ENCODE measurements around the gene DMAC2.
"Not testable (repeated sequence)": the region's sequence is repeated elsewhere in the genome, so short reads cannot be mapped to it uniquely, and the experiment has no call there.

DMAC2 gene

DNA sequence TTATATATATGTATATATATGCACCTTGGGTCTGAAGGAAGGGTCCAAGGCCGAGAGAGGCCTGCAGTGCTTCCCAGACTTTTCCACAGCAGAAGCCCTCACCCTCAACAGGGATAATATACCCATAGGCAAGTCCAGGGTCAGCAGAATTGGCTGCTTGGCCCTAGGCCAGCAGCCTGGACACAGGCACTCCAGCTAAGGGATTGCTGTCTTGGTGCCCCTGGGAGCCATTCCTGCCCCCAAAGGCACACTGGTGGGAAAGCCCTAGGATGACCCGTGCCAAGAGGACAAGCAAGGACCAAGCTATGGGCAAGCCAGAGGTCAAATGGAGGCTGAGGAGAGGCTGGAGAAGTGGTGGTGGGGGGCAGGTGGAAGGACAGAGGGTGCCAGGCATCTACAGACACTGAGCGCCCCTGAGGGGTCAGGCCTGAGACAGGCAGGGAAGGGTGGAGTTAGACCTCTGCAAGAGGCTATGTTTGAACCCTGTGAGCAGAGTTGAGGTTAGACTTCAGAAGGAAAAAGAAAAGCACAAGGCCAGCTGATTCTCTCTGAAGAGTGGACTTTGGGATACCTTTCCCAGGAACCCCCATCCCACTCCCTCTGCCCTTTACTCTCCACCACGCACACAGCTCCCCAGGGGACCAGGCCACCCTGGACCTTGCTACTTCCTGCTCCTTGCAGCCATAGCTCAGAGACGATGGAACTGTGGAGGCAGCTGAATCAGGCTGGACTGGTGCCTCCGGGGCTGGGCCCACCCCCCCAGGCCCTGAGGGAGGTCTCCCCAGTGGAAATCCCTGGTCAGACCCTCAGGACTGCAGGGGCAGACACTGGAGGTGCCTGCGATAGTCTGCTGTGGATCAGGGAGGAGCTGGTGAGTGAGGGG is 3.0 kb upstream of the DMAC2 start, which contains the start of gene ERICH4:
TSS of gene ERICH4 (plus strand) at position 684 of the 883 bp plus-strand sequence. CDS start at position 698, 14 bp downstream.
- no peak for DNase-seq

DNA sequence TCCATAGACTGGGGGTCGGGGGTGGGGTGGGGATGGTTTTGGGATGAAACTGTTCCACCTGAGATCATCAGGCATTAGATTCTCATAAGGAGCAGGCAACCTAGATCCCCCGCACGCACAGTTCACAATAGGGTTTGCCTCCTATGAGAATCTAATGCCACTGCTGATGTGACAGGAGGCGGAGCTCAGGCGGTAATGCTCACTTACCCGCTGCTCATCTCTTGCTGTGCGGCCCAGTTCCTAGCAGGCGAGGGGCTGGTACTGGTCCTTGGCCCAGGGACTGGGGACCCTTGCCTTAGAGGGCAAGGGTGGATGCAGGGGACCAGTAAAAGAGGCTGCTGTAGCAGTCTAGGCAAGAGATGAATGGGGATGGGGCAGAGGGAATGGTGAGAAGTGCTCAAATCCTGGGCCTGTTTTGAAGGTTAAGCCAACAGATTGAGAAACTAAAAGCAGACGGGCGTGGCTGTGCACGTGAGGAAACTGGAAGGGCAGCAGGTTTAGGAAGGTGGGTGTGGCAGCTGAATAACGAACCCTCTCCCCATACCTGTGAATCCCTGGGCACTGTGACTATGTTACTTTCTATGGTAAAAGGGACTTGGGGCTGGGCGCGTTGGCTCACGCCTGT is 1.7 kb upstream of the DMAC2 start:
- DNase-seq = no peak

DNA sequence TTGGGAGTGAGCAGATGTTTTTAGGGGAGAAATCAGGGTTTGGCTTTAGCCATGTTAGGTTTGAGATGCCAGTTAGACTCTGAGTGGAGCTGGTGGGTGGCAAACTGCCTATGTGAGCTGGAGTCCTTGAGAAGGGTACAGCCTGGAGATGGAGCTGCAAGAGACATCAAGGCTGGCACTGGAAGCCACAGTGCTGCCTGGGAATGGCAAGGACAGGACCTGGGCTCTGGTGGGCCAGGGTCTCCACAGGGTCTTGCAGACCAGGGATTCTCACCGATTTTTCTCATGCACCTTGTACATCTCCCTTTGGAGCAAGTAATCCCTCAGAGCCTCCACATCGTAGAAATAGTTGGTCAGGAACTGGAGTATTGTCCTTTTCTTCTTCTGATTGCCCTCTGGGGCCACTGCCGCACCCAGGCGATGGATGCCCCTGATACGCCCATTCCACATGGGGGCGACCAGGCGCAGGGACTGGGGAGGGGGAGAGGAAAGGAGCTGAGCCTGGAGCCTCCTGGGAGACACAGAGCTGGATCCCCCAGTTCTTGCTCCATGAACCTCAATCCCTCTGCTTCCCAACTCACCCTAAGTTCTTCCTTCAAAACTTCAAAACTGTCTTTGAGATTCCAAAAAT is 1.7 kb downstream of the DMAC2 start:
- no peak for DNase-seq

DNA sequence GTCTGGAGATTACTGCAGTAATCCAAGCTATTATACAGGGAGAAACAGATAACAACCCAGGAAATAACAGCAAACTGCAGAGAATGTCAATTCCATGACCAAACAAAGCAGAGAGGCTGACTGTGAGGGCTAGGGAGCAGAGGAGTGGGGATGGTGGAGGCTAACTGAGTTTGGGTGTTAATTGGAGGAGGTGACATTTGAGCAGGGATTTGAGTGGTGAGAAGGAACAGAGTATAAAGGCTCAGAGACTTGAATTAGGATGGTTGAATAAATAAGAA is 3.1 kb downstream of the DMAC2 start:
- DNase-seq = no peak

DNA sequence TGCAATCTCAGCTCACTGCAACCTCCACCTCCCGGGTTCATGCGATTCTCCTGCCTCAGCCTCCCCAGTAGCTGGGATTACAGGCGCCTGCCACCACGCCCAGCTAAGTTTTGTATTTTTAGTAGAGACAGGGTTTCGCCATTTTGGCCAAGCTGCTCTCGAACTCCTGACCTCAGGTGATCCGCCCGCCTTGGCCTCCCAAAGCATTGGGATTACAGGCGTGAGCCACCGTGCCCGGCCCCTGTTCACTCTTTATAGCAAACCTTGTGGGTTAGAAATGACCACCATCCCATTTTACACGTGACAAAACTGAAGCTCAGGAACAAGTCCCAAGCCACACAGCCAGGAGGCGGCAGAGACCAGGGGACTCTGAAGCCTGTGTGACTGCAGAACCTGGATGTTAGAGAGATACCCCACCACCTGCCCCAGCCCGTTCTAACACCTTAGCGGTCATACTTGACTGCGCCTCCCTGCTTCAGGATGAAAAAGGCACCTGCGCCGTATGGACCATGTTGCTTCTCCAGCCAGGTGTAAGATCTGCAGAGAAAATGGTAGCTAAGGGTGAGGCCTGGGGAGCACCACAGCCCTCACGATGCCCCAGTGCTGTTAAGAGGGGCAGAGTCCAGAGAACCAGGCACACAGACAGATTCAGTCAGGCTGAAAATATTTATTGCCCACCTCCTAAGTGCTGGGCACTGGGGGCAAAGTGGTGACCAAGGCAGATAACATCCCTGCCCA is 3.6 kb downstream of the DMAC2 start:
- no peak for DNase-seq

- not testable (repeated sequence) for DNase-seq
Measured at GRCh38 chr19:41435376-41435775, 4.3 kb downstream of the DMAC2 start.

DNA sequence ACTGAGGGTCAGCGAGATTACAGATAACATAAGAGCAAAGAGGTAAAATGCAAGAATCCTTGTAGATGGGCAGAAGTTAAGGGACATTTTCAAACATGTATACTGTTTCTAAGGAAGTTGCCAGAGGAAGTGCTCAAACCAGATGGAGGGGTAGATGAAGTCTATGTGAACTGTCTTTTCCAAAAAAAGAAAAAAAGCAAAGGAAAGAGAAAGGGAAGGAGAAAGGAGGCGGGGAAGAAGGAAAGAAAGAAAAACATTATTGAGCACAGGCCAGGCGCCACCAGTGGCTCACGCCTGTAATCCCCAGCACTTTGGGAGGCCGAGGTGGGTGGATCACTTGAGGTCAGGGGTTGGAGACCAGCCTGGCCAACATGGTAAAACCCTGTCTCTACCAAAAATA is 5.3 kb downstream of the DMAC2 start:
- DNase-seq = no peak

DNA sequence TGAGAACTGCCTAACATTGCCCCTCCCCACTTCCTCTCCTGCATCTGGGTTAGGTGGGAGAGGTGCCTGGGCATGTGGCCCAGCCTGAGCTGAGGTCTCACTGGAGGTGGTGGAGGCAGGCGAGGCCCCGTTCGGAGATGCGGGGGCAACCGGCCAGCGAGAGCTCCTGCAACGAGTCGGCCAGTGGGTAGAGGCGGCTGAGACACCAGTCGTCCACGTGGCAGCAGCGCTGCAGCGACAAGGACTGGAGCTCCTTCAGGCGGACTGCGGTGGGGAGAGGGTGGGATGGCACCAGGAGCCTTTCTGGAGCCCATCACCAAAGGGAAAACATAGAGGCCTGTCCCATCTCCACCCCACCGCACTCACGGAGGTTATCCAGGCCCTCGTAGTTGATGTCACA is 6.5 kb downstream of the DMAC2 start:
- DNase-seq = no peak

GRCh38 chr19:41431426-41432386 is 8.0 kb downstream of the DMAC2 start:
- DNase-seq = no peak

GRCh38 chr19:41430922-41431321 is 8.8 kb downstream of the DMAC2 start:
- no peak for DNase-seq

DNA sequence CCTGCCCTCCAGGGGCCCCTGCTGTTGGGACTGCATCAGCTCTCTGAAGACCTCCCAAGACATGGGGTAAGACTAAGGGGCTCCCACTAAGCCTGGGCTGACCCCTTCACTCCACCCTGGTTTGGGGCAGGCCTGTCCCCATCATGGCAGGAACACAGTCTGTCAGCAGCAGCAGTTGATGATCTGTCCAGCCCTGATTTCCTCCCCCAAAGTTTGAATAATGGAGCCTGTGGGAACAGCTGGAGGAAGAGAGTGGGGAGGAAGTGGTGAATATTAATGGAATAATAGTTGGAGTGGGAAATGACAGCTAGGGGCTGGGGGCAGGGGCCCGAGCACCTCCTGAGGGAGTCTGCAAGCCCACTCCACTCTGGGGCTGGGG is 11.2 kb downstream of the DMAC2 start:
- no peak for DNase-seq

DNA sequence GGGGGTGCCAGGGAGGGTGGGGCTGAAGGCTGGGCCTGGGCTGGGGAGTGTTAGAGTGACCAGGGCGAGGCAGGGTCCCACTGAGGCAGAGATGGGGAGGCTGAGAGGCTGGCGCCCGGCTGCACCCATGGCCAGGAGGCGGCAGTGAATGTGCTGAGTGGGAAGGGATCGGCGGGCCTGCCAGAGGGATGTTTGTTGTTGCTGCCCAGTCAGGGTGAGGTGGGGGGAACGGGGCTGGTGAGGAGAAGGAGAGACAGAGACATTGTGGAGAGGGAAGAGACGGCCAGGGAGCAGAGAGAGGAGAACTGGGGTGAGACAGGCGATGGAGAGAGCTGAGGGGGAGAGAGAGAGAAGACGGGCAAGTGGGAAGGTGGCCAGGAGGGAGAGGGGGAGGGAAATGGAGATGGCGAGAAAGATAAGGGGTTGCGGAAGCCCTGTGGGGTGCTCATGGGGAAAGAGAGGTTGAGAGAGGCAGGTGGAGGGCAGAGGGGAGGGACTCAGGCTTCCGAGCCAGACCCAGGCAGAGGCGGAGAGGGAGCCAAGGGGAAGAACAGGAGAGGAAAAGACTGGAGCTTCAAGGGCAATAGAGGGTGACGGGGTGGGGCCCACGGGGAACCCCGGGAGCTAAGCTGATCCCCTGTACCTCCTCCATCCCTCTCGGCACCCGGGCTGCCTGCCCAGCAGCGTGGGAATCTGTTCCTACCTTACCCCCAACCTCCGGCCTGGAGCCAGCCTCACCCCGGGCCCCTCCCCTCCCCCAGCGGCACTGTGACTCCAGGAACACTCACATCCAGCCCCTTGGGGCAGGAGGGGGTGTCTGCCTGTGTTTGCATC is 11.8 kb downstream of the DMAC2 start:
- no peak for DNase-seq

DNA sequence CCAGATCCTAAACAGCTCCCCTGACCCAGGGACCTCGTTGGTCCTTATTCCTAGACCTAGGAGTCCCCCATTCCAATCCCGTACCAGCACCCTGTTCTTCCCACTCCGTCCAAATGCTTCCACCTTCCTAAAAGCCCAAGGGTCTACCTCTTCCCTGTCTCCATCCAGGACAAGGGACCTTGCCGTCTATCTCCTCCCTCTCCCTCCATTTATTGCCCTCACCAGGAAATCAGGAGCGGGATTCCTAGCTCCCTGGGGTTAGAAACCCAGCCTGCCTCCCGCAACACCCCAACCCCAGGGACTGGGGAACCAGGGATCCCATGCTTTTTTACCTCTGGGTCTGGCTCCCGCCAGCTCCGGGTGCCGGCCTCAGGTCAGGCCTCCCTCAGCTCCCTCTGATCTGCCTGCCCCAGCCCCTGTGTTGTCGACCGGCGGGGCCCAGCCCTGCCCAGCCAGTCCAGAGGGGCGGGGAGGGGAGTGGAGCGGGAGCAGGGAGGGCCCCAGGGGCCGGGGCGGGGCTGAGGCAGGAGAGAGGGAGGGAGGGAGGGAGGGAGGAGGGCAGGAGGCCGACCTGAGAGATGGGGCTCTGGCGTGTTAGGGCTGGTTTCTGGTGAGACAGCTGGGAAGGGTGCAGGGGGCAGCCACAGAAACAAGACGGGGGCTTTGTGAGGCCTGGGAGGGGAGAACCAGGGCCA is 12.6 kb downstream of the DMAC2 start, which contains the start of gene B3GNT8:
TSS of gene B3GNT8 (minus strand) at position 423 of the 695 bp plus-strand sequence. CDS start 596 bp downstream, outside the sequence.
- DNase-seq = peak; percentile 10

DNA sequence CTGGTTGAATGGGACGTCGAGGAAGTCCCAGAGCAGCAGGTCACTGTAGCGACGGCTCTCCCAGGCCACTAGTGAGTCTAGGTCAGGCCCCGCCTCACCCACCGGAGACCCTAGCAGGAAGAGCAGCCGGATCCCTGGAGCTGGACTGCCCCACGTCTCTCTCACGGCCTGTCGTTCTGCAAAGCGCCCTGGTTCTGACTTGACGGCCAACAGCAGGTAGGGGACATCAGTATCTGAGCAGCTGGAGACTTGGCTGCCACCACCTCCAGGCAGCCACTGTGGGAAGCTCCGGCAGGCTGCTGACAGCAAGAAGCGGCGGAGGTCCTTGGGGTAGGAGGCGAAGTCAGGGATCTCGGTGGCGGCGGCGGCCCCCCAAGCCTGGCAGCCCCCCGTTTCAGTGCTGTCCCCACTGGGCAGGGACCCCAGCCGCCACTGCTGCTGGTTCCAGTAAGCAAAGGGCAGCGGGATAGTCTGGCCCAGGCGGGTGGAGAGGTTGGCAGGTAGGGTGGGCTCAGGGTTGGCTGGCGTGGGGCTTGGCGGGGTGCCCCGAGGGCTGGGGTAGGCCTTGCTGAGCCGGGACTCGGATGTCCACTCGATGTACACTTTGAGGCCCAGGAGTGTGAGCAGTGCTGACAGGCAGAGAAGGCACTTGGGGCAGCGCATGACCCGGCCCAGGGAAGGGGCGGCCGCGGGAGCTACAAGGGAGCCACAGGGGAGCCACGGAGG is 13.4 kb downstream of the DMAC2 start:
- DNase-seq = no peak

GRCh38 chr19:41425174-41426115 is 14.3 kb downstream of the DMAC2 start:
- DNase-seq = no peak

DNA sequence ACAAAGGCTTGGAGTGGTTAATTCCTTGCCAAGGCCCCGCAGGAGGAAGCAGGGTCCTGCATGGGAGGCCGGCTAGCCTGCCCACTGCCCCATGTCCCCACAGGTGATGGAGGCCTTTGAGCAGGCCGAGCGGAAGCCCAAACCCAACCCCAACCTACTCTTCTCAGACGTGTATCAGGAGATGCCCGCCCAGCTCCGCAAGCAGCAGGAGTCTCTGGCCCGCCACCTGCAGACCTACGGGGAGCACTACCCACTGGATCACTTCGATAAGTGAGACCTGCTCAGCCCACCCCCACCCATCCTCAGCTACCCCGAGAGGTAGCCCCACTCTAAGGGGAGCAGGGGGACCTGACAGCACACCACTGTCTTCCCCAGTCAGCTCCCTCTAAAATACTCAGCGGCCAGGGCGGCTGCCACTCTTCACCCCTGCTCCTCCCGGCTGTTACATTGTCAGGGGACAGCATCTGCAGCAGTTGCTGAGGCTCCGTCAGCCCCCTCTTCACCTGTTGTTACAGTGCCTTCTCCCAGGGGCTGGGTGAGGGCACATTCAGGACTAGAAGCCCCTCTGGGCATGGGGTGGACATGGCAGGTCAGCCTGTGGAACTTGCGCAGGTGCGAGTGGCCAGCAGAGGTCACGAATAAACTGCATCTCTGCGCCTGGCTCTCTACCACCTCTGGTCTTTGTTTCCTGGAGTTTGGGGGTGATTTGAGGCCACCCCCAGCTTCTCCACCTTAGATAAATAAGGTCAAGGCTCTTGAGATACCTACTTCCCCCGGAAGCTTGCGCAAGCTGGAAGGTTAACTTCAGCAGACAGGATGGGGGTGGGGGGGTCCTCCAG is 15.2 kb downstream of the DMAC2 start:
- DNase-seq = no peak

DNA sequence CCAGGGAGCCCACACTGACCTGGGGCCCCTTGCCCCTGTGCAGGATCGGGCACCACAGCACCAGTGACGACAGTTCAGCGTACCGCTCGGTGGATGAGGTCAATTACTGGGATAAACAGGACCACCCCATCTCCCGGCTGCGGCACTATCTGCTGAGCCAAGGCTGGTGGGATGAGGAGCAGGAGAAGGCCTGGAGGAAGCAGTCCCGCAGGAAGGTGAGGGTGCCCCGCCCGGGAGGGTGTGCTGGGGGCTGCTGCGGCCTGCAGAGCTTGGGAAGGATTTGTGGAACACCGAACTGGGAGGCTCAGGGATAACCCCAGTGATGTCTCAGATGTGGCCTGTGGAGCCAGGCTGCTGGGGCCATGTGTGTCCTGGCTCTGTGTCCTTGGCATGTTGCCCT is 16.8 kb downstream of the DMAC2 start:
- no peak for DNase-seq

- DNase-seq = no peak
Measured at GRCh38 chr19:41422456-41422855, 17.3 kb downstream of the DMAC2 start.
